Iris pigment epithelial cell (primary cell): ENCODE results near the gene SVIL.
"Not testable (repeated sequence)": the region's sequence is repeated elsewhere in the genome, so short reads cannot be mapped to it uniquely, and the experiment has no call there.

ENCODE experiments used
- DNase-seq: peaks from one replicate; pipeline ENCODE4 v3.0.0-alpha.2; 2011; ENCODE audit warnings: low read depth

The SVIL gene

DNA sequence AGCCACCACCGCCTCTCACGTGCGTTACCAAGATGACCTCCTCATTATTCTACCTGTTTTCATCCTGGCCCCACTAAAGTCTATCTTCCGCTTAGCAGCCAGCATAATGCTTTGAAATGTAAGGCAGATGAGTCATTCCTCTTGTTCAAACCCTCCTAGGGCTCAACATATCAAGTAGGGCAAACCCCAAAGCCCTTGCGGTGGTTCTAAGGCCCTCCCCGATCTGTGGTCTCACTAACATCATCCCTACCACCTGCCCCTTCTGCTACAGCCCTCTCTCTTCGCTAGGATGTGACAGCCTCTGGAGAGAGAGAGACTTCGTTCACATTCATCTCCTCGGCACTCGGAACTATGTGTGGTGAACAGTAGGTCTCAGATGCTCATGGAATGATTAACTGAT, 94.8 kb downstream of the SVIL start:
- no peak for DNase-seq

DNA sequence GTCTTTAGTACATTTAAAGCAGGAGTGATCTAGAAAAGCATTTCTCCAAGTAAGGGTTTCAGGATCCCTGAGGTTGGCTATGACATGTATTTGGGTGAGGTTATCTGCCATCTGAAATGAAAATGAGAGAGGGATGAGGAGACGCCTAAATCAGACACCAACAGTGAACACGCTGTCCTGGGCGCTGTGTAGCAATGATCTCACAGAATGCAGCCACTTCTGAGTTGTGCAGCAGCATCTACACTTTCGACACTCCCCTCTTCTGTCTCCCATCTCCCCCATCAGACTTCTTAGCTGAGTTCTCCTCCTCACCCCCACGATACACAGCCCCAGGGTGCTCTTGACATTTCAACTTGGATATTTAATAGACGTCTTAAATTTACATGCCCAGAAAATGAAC, 95.4 kb downstream of the SVIL start:
- DNase-seq = no peak

GRCh38 chr10:29537799-29538198, 97.0 kb downstream of the SVIL start:
- DNase-seq = no peak

- not testable (repeated sequence) for DNase-seq
These were observed 98.1 kb downstream of the SVIL start for GRCh38 chr10:29536691-29537090.

DNA sequence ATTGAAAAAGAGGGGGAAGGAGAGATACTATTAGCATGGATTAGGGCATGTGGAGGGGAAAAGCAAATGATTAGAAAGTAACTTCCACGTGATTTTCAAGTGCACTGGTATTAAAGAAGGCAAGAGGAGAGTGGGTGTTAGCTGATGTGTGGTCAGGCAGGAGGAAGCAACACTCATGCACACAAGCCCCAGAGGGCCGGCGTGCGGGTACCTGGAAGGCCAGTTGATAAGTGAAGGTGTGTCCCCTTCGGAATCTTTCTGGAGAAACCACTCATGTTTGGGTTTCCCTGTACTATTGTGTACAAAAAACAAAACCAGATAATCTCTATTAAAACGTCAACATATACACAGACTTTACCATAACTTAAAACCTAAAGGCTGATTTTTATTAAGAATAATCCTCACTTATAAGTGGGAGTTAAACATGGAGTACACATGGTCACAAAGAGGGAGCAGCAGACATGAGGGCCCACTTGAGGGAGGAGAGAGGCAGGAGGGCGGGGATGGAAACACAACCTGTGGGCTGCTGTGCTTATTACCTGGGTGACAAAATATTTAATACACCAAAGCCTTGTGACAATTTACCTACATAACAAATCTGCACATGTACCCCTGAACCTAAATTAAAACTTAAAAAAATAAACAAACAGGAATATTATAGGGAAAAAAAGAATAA, 98.9 kb downstream of the SVIL start:
- DNase-seq = peak; percentile 24

GRCh38 chr10:29535012-29535777, 99.6 kb downstream of the SVIL start:
- peak; percentile 72 for DNase-seq

GRCh38 chr10:29534590-29534989, 100.2 kb downstream of the SVIL start:
- no peak for DNase-seq

GRCh38 chr10:29533696-29534285, 101.0 kb downstream of the SVIL start:
- no peak for DNase-seq

- no peak for DNase-seq
These were observed 101.7 kb downstream of the SVIL start for GRCh38 chr10:29533046-29533445.

- no peak for DNase-seq
These were observed 102.4 kb downstream of the SVIL start for GRCh38 chr10:29532256-29532878.

DNA sequence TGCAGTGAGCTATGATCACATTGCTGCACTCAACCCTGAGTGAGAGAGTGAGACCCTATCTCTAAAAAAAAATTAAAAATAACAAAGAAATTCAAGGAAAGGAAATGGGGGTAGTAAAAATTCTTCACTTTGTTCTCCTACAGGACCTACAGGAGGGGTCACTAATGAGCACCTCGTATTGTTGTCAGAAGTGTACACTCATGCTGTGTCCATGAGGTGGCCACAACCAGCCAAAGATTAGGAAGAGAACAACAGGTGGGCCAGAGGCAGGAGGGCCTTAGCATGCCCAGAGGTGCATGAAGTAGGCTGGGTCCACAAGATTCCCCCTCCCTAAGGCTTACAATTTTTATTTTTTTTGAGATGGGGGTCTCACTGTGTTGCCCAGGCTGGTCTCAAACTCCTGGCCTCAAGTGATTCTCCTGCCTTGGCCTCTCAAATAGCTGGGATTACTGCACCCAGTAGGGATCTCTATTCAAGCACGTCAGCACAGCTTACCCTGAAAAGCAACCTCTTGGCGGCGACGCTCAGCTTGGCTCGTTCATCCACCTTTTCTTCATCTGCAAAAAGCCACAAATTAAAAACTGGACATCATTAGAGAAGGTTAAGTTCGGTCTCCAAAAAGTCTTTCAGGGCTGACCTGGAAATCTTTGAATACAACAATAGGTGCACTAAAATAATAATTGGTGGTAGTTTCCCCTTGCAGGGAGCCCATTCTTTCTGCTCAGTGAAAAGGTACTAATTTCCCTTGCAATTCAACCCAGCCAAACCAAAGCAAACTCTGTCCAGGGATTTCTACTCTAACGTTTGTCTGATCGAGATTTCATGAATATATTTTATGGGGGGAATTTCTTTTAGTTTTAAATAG, 104.4 kb downstream of the SVIL start:
- DNase-seq = no peak

- no peak for DNase-seq
These were observed 105.6 kb downstream of the SVIL start for GRCh38 chr10:29529146-29529545.

DNA sequence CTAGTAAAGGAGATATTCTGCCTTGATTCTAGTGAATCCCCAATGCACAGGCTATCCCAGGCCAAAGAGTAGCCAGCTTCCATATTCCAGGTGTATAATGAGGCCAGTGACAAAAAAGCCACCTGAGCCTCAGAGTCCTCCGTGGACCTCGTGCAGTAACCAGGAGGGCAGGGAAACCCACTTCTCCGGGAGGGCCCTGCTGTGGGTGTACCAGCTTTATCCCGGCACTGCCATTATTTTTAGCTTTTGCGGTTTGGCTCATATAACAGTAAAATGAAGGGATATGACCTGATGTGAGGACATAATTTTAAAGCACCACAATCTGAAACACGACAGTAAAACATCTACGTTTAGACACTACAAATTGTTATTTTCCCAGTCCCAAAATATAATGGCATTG, 109.0 kb downstream of the SVIL start:
- no peak for DNase-seq

- no peak for DNase-seq
These were observed 110.1 kb downstream of the SVIL start for GRCh38 chr10:29524720-29525119.

- DNase-seq = no peak
These were observed 110.5 kb downstream of the SVIL start for GRCh38 chr10:29524294-29524693.

DNA sequence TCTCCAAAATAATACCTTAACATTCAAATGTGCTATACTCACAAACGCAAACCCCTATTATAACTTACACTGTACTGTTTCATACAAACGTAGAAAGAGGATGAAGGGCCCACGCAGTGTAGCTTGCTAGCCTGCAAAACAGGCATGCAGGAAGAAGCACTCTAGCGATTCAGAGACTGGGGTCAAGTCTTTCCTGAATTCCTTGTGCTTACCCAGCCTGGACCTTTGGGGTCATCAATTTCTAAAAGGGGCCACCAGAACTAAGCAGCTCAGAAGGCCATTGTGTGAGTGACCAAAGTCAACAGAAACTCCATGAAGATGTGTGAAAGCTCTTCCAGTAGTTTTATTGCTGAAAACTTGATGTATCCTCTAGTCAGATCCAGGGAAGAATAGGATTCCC, 111.9 kb downstream of the SVIL start:
- DNase-seq = no peak

DNA sequence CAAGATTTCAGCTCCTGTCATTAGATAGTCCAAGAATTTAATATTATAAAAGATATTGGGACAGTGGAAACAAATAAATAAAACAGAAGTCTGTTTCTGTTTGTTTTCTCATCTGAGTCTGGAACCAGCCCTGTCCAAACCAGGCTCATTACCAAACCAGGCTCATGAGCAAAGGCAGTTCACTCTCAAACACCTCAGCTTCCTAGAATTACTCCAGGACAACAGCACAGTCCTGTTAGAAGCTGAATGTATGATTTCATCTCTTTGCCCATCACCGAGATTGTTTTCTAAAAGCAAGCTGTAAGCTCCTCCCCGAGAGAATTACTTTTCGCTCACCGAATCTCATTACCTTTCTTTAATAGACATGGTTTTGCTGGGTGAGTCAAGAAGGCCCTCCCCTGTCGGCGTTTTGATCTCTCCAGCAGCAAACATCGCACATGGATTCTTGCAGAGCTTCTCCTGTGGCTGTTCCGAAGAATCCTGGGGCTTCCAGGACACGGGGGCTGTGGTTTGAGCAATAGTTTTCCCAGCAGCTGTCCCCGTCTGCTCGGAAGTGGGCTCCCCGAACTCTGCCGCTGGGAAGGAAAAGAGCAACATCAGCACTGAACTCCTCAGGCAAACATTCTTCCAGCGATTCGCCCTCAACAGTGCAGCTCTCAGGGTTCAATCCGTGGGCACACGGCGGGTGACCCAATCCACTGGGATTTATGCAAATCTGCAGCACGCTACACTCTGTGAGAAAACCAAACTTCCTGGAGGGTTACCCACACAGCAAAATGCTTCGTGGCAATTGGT, 112.5 kb downstream of the SVIL start:
- DNase-seq = peak; percentile 68

DNA sequence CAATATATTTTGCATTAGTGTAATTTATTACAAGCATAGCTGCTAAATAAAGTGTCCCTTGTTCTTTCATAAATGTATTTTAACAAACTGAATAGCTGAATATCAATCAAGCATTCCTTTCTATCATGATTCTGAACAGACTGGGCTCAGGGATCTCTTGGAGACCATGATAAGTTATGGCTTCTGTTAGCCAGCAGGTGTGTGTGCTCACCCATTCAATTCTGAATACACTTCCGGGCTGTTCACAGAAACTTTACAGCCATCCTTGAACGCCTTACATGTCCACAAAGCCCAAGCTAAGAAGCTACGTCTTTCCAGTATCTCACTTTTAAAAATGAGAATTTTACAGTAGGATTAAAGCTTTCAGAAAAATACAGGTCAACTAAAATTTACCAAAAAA, 115.1 kb downstream of the SVIL start:
- DNase-seq = no peak

GRCh38 chr10:29517352-29517923, 117.3 kb downstream of the SVIL start:
- DNase-seq = peak; percentile 62

DNA sequence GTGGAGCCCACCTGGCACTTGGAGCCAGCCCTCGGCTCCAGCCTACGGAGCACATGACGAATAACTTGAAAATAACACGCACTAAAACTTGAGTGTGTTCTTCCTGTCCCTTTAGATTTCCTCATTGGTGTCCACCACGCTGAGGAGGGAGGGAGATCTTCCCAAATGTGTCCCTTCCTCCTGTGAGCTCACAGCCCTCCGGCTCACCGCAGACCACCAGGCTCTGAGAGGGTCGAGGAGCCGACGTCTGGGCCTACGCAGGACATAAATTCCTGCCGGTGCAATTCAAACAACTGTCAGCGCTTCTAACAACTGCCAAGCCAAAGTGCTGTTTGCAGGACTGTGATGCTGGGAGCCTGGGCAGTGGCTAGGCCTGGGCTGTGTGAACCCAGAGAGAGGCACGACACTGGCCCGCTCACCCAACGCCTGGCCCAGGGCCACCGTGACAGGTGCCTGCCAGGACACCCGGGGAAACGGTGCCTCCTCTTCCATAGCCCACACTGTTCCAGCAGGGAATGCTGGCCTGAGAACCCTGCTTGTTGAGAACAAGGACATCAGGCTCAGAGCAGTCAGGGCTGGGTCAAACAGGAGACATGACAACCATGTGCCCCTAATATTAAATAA, 118.3 kb downstream of the SVIL start:
- not testable (repeated sequence) for DNase-seq
